Hypothalamus (tissue), 51 donors: ENCODE measurements around the gene FEN1.

Source experiments
- DNase-seq, 51 donors: peaks; one replicate each; lab custom pipeline; 2025; lab: John Stamatoyannopoulos, UW

FEN1 gene

GRCh38 chr11:61792310-61793082, at the start of gene FEN1, which contains the start of gene TMEM258:
Gene FEN1, plus strand, starts transcription at chr11:61792911. Its CDS starts 2,451 bp downstream, at chr11:61795362.
Gene TMEM258, minus strand, starts transcription at chr11:61792599. Its CDS starts 41 bp downstream, at chr11:61792558.
- DNase-seq: peak; percentile 63 to 99 (median 93)

- DNase-seq: no peak
Observed at GRCh38 chr11:61743486-61744095, 49.1 kb upstream of the FEN1 start.

GRCh38 chr11:61744181-61744580, 48.5 kb upstream of the FEN1 start:
- DNase-seq: no peak

GRCh38 chr11:61744609-61745156, 48.0 kb upstream of the FEN1 start:
- no peak for DNase-seq

GRCh38 chr11:61745781-61746441, 46.8 kb upstream of the FEN1 start:
- DNase-seq: no peak

- no peak for DNase-seq
Observed at GRCh38 chr11:61746442-61747191, 46.1 kb upstream of the FEN1 start.

- DNase-seq: peak in 48 of 51 donors; percentile 29 to 91 (median 70)
Observed at GRCh38 chr11:61747192-61747966, 45.3 kb upstream of the FEN1 start.

- DNase-seq: no peak
Observed at GRCh38 chr11:61747967-61748285, 44.8 kb upstream of the FEN1 start.

GRCh38 chr11:61749591-61750217, 43.0 kb upstream of the FEN1 start:
- peak in 50 of 51 donors; percentile 20 to 95 (median 85) for DNase-seq

- DNase-seq: no peak
Observed at GRCh38 chr11:61750631-61751273, 42.0 kb upstream of the FEN1 start.

- DNase-seq: no peak
Observed at GRCh38 chr11:61751384-61751783, 41.3 kb upstream of the FEN1 start.

GRCh38 chr11:61752117-61752924, 40.4 kb upstream of the FEN1 start, which contains the start of gene MYRF:
Gene MYRF, plus strand, starts transcription at chr11:61752636. Its CDS starts 109 bp downstream, at chr11:61752745.
- peak in 37 of 51 donors; percentile 10 to 82 (median 47) for DNase-seq

- no peak for DNase-seq
Observed at GRCh38 chr11:61752925-61753521, 39.7 kb upstream of the FEN1 start.

- peak in 1 of 51 donors; percentile 17 for DNase-seq
Observed at GRCh38 chr11:61753672-61754071, 39.0 kb upstream of the FEN1 start.

GRCh38 chr11:61754534-61755482, 37.9 kb upstream of the FEN1 start:
- peak in 1 of 51 donors; percentile 23 for DNase-seq

- DNase-seq: no peak
Observed at GRCh38 chr11:61756147-61756451, 36.6 kb upstream of the FEN1 start.
